Stimulated activated CD8-positive, alpha-beta memory T cell treated with anti-CD3 and anti-CD28 coated beads, Interleukin-7, amount 100 ng/mL, for 24 hours (primary cell): ENCODE measurements around the gene STK10.
"Not testable (repeated sequence)": the region's sequence is repeated elsewhere in the genome, so short reads cannot be mapped to it uniquely, and the experiment has no call there.

Experiments used
- DNase-seq: peaks from one replicate; pipeline ENCODE4 v3.0.0-alpha.2; 2020; ENCODE audit warnings: low read depth

Gene STK10

DNA sequence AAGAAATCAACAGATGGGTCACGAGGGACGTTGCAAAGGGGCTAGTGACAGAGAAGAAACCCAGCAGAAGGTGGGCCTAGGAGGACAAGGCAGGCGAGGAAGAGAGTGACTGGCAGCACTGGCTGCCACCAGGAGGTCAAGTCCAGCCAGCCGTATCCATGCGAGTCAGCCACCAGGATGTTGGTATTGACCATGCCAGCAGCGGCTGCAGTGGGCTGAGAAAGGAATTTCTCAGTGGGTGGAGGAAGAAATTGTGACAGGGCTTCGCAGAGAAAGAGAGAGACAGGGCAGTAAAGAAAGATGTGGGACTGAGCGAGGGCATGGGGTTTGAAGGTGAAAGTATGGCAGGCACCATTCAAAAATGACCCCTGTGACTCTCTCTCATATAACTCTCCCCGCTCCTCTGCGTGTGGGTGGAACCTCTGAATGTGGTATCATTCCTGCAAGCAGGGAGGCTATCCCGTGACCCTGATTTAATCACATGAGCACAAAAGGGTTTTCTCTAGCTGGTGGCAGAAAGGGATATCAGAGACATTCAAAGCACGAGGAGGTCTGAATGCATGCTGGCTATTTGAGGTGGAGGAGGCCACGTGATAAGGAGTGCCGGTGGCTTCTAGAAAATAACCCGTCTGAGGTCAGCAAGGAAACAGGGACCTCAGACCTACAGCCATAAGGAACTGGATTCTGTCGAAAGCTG, 136.2 kb downstream of the STK10 start:
- DNase-seq: no peak

- no peak for DNase-seq
Observed at GRCh38 chr5:172050080-172050479, 137.9 kb downstream of the STK10 start.

- DNase-seq: no peak
Observed at GRCh38 chr5:172049226-172049796, 138.7 kb downstream of the STK10 start.

GRCh38 chr5:172048539-172049101, 139.4 kb downstream of the STK10 start:
- DNase-seq: no peak

GRCh38 chr5:172048170-172048422, 139.9 kb downstream of the STK10 start:
- no peak for DNase-seq

DNA sequence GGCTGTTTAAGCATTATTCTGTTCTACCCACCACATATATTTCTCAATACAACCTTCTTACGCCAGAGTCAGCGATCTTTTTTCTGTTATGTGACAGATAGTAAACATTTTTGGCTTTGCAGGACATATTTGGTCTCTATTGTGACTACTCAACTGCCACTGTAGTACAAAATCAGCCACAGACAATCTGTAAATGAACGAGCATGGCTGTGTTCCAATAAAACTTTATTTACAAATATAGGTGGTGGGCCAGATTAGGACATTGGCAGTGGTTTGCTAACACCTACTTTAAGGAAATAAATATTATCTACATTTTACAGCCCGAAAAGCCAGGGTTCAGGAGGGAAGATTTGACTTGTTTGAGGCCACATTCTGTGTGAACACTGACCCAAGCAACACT, 141.4 kb downstream of the STK10 start:
- no peak for DNase-seq

DNA sequence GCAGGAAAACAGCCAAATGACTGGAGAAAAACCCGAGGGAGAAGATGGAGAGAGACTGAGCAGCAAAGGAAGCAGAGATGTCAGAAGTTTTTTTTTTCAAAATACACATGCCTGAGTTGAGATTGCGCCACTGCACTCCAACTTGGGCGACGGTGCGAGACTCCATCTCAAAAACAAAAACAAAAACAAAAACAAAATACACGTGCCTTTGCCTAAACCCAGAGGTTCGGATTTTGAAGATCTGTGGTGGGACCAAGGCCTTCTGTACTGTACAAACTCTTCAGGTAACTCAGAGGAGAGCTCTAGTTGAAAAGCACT, 142.8 kb downstream of the STK10 start:
- DNase-seq: no peak

DNA sequence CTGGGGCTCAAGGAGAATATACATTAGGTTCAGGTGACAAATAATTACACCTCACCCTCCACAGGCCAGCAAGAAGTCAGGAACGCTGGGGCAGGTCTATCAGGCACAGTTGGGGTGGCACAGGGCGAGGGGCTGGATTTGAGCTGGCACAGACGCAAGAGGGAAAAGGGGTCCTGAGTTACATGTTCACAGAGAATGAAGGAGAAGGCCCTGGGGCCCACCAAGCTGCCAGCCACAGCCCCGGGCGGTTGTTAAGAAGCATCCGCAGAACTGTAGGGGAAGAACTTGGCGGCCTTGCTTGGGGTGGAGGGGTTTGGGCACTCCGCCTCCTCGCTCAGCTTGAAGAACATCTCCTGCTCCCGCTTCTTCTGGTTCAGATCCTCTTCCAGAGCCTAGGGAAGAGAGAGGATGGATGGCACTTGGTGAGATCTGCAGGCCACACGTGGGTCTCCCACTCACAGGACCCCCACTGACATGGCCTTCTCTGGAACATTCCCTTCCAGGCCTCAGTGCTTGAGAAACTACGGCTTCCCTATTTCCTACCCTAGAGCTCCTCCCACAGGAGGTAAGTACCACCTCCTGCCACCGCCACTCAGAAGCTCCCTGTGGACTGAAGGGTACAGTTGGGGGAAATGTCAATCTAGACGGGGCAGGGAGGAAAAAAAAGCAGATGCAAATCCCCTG, 143.3 kb downstream of the STK10 start:
- no peak for DNase-seq

DNA sequence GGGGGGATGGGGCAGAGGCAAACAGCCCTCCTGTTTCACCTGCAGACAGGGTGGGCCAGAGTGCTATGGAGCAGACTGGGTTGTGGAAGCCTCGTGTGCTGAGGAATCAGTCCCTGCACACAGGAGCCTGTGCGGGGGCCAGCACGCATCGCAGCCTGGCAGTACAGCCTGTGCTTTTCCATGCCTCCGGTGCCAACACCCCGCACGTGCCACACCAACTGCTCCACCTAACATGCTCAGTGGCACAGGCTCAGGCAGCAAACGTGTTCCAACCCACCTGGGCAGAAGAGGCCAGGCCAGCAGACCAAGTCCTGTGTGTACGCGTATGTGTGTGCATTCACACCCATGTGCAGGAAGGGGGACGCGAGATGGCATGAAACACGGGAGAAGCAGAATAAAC, 144.2 kb downstream of the STK10 start:
- DNase-seq: no peak

DNA sequence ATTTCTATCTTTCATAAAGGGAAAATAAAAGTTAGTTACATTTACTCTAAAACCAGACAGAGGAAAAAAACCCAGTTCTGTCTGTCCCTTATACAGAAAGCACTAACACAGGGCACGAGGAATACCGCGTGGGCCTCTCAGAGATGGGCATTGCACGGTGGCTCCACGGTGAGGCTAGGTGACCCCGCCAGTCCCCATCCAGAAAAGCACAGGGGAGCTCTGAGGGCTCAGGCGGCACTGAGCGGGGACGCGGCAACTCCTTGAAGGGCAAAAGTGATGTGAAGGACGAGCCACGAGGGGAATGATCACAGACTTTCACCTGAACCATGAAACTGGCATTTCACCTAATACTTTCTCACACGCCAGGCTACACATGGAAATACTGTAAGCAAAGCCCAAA, 145.8 kb downstream of the STK10 start:
- DNase-seq: no peak

- DNase-seq: no peak
Observed at GRCh38 chr5:172038167-172038566, 149.9 kb downstream of the STK10 start.

GRCh38 chr5:172035049-172035448, 153.0 kb downstream of the STK10 start:
- no peak for DNase-seq

GRCh38 chr5:172031894-172032461, 156.0 kb downstream of the STK10 start:
- no peak for DNase-seq

DNA sequence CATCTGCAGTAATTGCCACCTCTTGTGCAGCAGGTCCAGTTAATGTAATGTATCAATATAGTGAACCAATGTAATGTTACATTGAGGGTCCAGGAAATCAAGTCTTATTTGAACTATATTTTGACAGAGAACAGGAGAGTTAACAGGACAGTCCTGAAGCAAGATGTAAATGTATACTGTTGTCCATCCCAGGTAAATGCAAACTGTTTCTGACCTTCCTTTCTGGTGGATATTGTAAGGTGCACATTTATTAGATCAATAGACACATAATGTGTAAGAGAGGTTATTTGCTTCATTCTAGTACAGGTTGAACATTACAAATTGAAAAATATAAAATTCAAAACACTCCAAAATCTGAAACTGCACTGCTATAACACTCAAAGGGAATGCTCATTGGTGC, 158.1 kb downstream of the STK10 start:
- DNase-seq: no peak

DNA sequence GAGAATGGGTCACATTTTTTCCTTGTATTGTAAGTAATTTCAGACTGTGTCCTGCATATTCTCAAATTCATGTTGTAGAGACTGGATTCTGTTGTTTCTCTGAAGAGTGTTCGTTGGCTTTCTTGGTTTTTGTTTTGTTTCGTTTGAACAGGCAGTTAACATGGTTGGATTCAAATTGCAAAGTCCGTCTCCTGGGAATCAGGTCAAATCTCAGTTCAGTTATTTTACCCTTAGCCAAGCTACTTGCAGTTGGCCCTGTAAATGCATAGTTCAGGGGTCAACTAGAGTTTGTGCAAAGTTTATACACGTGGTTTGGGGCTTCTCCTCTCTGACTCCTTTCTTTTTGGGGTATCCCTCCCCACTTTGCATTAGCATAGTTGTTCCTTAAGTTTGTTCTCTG, 159.9 kb downstream of the STK10 start:
- DNase-seq: no peak

DNA sequence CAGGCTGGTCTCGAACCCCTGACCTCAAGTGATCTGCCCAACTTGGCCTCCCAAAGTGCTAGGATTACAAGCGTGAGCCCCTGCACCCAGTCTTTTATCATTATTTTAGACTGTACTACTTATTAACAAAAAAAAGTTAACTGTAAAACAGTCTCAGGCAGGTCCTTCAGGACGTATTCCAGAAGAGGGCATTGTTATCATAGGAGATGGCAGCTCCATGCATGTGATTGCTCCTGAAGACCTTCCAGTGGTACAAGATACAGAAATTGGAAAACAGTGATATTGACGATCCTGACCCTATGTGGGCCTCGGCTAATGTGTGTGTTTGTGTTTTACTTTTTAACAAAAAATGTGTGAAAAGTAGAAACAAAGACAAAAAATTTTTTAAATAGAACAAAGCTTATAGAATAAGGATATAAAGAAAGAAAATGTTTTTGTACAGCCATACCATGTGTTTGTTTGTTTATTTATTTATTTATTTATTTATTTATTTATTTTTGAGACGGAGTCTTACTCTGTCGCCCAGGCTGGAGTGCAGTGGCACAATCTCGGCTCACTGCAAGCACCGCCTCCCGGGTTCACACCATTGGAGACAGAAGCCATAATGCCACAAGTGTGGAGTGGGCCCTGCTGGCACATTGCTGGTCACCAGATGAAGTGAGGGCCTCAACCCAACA, 167.8 kb downstream of the STK10 start:
- DNase-seq: not testable (repeated sequence)

GRCh38 chr5:172015346-172015745, 172.7 kb downstream of the STK10 start:
- DNase-seq: no peak

- no peak for DNase-seq
Observed at GRCh38 chr5:172010278-172010677, 177.7 kb downstream of the STK10 start.

- no peak for DNase-seq
Observed at GRCh38 chr5:172009536-172010270, 178.3 kb downstream of the STK10 start.

- no peak for DNase-seq
Observed at GRCh38 chr5:172008689-172009141, 179.3 kb downstream of the STK10 start.

DNA sequence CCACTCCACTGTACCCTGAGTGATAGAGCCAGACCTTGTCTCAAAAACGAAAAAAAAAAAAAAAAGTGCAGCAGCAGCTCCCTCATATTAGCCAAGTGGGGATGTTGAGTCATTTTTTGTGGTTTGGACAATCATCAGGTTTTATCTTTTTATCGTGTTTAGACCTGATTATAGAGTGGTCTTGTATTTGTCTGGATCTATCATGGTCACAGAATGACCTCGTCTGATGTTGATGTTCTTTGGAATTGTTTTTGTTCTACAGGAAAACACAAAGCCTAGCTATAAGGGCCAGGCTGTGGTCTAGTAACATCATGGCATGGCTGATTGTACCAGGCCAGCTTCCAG, 179.9 kb downstream of the STK10 start:
- DNase-seq: no peak
